ENCODE results near the gene CLIC4.

GRCh38 chr1:24865168-24865567 is 119.9 kb downstream of the CLIC4 start:
- no peak for TF ChIP-seq RELA (IDR thresholded peaks at IDR 0.05; ENCODE audit: borderline replicate concordance, partially characterized antibody)
- TF ChIP-seq E2F4 (IDR thresholded peaks at IDR 0.05; ENCODE audit: low read depth, low read length): no peak
- no peak for TF ChIP-seq SUZ12 (IDR thresholded peaks at IDR 0.05; ENCODE audit: unreplicated experiment)
- TF ChIP-seq, protein P1, sequence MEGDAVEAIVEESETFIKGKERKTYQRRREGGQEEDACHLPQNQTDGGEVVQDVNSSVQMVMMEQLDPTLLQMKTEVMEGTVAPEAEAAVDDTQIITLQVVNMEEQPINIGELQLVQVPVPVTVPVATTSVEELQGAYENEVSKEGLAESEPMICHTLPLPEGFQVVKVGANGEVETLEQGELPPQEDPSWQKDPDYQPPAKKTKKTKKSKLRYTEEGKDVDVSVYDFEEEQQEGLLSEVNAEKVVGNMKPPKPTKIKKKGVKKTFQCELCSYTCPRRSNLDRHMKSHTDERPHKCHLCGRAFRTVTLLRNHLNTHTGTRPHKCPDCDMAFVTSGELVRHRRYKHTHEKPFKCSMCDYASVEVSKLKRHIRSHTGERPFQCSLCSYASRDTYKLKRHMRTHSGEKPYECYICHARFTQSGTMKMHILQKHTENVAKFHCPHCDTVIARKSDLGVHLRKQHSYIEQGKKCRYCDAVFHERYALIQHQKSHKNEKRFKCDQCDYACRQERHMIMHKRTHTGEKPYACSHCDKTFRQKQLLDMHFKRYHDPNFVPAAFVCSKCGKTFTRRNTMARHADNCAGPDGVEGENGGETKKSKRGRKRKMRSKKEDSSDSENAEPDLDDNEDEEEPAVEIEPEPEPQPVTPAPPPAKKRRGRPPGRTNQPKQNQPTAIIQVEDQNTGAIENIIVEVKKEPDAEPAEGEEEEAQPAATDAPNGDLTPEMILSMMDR (IDR thresholded peaks at IDR 0.05 in 2 of 3, conservative IDR thresholded peaks at IDR 0.05 in 1 of 3; ENCODE audit: control insufficient read depth in 2 of 3, extremely low read depth in 1 of 3, insufficient read depth in 1 of 3, low read depth in 3 of 3, low read length in 3 of 3): no peak
- no peak for TF ChIP-seq CBX3 (IDR thresholded peaks at IDR 0.05; ENCODE audit: borderline replicate concordance, low read depth)
- TF ChIP-seq USF2 (IDR thresholded peaks at IDR 0.05; ENCODE audit: borderline replicate concordance, low read depth, low read length): no peak
- TF ChIP-seq SIN3A (IDR thresholded peaks at IDR 0.05; ENCODE audit: low read depth, low read length): no peak
- TF ChIP-seq, protein P2, sequence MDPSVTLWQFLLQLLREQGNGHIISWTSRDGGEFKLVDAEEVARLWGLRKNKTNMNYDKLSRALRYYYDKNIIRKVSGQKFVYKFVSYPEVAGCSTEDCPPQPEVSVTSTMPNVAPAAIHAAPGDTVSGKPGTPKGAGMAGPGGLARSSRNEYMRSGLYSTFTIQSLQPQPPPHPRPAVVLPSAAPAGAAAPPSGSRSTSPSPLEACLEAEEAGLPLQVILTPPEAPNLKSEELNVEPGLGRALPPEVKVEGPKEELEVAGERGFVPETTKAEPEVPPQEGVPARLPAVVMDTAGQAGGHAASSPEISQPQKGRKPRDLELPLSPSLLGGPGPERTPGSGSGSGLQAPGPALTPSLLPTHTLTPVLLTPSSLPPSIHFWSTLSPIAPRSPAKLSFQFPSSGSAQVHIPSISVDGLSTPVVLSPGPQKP (IDR thresholded peaks at IDR 0.05; ENCODE audit: low read depth, low read length): no peak
- no peak for TF ChIP-seq SUPT20H (IDR thresholded peaks at IDR 0.05; ENCODE audit: borderline replicate concordance, control insufficient read depth, low read depth, low read length)
- no peak for TF ChIP-seq EZH2 (IDR thresholded peaks at IDR 0.05; ENCODE audit: borderline replicate concordance, control insufficient read depth, low read depth, low read length)
